Hepatocyte (in vitro differentiated cells): Measurements from ENCODE around the gene AKR1B1. TPM values are rescaled to one million over a fixed set of nuclear protein-coding genes. Genes with fewer than 3 reads are reported as not detected.

ENCODE experiments used
- DNase-seq: peaks from one replicate; pipeline ENCODE4 v3.0.0-alpha.2; 2016; ENCODE audit warnings: low spot score
- H2AFZ ChIP-seq: fragments of 200-600 bp; sonication (generic); 2 replicates; pipeline ENCODE4 v1.6.0; 2016; ENCODE audit warnings: antibody characterized with exemption, mild to moderate bottlenecking
- H3K27ac ChIP-seq: fragments of 200-600 bp; sonication (generic); 2 replicates; pipeline ENCODE4 v1.5.1; 2016; ENCODE audit warnings: mild to moderate bottlenecking
- H3K27me3 ChIP-seq: fragments of 200-600 bp; sonication (generic); 2 replicates; pipeline ENCODE4 v1.6.1; 2016
- H3K36me3 ChIP-seq: fragments of 200-600 bp; sonication (generic); replicated peaks from 2 replicates; pipeline ENCODE4 v1.5.1; 2016; ENCODE audit warnings: low read depth; ENCODE audit not compliant: insufficient read depth
- H3K4me1 ChIP-seq: fragments of 200-600 bp; sonication (generic); 2 replicates; pipeline ENCODE4 v1.5.1; 2016; ENCODE audit warnings: mild to moderate bottlenecking, moderate library complexity; ENCODE audit not compliant: insufficient read depth
- H3K4me2 ChIP-seq: fragments of 200-600 bp; sonication (generic); 2 replicates; pipeline ENCODE4 v1.6.0; 2016
- H3K4me3 ChIP-seq: fragments of 200-600 bp; sonication (generic); 2 replicates; pipeline ENCODE4 v1.5.1; 2016; ENCODE audit warnings: mild to moderate bottlenecking
- H3K79me2 ChIP-seq: fragments of 200-600 bp; sonication (generic); 2 replicates; pipeline ENCODE4 v1.6.0; 2017; ENCODE audit warnings: mild to moderate bottlenecking
- H3K9me2 ChIP-seq: fragments of 200-600 bp; sonication (generic); replicated peaks from 2 replicates; pipeline ENCODE4 v1.6.0; 2017; ENCODE audit warnings: mild to moderate bottlenecking; ENCODE audit not compliant: insufficient read depth
- H3K9me3 ChIP-seq: fragments of 200-600 bp; sonication (generic); 2 replicates; pipeline ENCODE4 v1.5.1; 2016; ENCODE audit warnings: low read depth, mild to moderate bottlenecking
- H4K20me1 ChIP-seq: fragments of 200-600 bp; sonication (generic); 2 replicates; pipeline ENCODE4 v1.6.0; 2016; ENCODE audit warnings: mild to moderate bottlenecking; ENCODE audit not compliant: insufficient read depth, poor library complexity, severe bottlenecking
- CTCF ChIP-seq: fragments of 200-600 bp; sonication (generic); IDR thresholded peaks from 2 replicates; pipeline ENCODE4 v1.5.1; 2016; ENCODE audit warnings: antibody characterized with exemption, mild to moderate bottlenecking; ENCODE audit not compliant: poor library complexity
- EZH2 ChIP-seq: fragments of 200-600 bp; sonication (generic); IDR thresholded peaks from 2 replicates; pipeline ENCODE4 v1.6.1; 2016; ENCODE audit warnings: antibody characterized with exemption, mild to moderate bottlenecking, borderline replicate concordance
- EZH2phosphoT487 ChIP-seq: fragments of 200-600 bp; sonication (generic); IDR thresholded peaks from one replicate; pipeline ENCODE4 v1.6.1; 2018; ENCODE audit warnings: antibody characterized with exemption, mild to moderate bottlenecking, low read depth, moderate library complexity; ENCODE audit not compliant: unreplicated experiment, severe bottlenecking
- WGBS: methylation state at CpG from one replicate; pipeline ENCODE4 v1.1.6; 2016; ENCODE audit warnings: low lambda C conversion rate; ENCODE audit errors: missing lambda C conversion rate; 5-methylcytosine and 5-hydroxymethylcytosine counted together
- polyA plus RNA-seq: library from polyadenylated mRNA; unstranded; fragments of >200 nt; fragmentation: Nextera tagmentation; extraction: Ambion mirVana; gene quantifications from 2 replicates; pipeline ENCODE4 v1.2.1, GENCODE V29; 2016
- total RNA-seq: library from RNA; depleted of rRNA; stranded (reverse); fragments of >200 nt; gene quantifications from 2 replicates; pipeline ENCODE4 v1.2.3, GENCODE V29; 2014

AKR1B1 gene
- total and polyA plus RNA-seq, 2 experiments from 2014 or later, result 129 to 342 TPM

DNA sequence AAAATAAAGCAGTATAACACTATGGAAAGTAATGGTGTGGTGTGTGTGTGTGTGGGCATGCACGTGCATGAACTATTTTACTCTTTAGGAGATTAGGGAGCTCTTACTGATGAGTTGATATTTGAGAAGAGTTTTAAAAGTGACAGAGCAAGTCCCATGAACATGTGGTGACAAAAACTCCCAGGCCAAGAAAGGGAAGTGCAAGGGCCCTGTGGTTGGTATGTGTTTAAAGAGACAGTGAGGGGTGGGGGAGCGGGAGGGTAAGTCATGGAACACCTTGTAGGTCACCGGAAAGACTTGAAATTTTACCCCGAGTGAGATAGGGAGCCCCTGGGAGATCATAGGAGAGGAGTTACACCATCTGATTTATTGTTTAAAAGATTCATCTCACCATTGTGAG is 63.3 kb downstream of the AKR1B1 start:
- Histone ChIP-seq H3K4me2 (no peak overlapping the region), H3K27me3 (no peaks in the 10 kb centered on the region), H2AFZ (no peak overlapping the region), H3K36me3 (no peaks in the 10 kb centered on the region), H3K79me2 (no peaks in the 10 kb centered on the region), H3K4me1 (no peaks in the 10 kb centered on the region), H3K4me3 (no peak overlapping the region), H3K27ac (no peak overlapping the region), H3K9me2 (no peaks in the 10 kb centered on the region), H3K9me3 (no peaks in the 10 kb centered on the region), H4K20me1 (no peaks in the 10 kb centered on the region)
- 77% methylated on average over 4 of the region's 4 CpGs for WGBS
- DNase-seq, result no peak
- no peak for TF ChIP-seq CTCF
- TF ChIP-seq EZH2phosphoT487, result no peak
- no peak for TF ChIP-seq EZH2

- H2AFZ ChIP-seq, result no peak overlapping the region
- WGBS, result 67% methylated on average over 5 of the region's 5 CpGs
- H3K9me2 ChIP-seq, result no peaks in the 10 kb centered on the region
These were observed 64.8 kb downstream of the AKR1B1 start for GRCh38 chr7:134394056-134394455.

More at GRCh38 chr7:134394056-134394455, 64.8 kb downstream of the AKR1B1 start:
- Histone ChIP-seq H3K9me3 (no peaks in the 10 kb centered on the region), H3K27ac (no peak overlapping the region), H3K27me3 (no peaks in the 10 kb centered on the region), H3K4me1 (no peaks in the 10 kb centered on the region), H3K4me3 (no peak overlapping the region), H3K4me2 (no peak overlapping the region), H3K79me2 (no peaks in the 10 kb centered on the region), H4K20me1 (no peaks in the 10 kb centered on the region), H3K36me3 (no peaks in the 10 kb centered on the region)
- no peak for TF ChIP-seq EZH2
- DNase-seq, result no peak

Other genes with a start within 250 kb of the AKR1B1 start
- gene SLC35B4, start 142.2 kb downstream of the AKR1B1 start, total RNA-seq, result 12.8 and 13.7 TPM in 2 replicates
- 18.8 and 24.1 TPM in 2 replicates for gene SLC35B4, start 142.2 kb downstream of the AKR1B1 start, polyA plus RNA-seq
- 60.3 and 84.8 TPM in 2 replicates for gene AKR1B10, start 68.5 kb upstream of the AKR1B1 start, total RNA-seq
- gene AKR1B10, start 68.5 kb upstream of the AKR1B1 start, polyA plus RNA-seq, result 94.4 and 95.0 TPM in 2 replicates
- 4.8 and 6.3 TPM in 2 replicates for gene AKR1B15, start 90.0 kb upstream of the AKR1B1 start, total RNA-seq
- gene AKR1B15, start 90.0 kb upstream of the AKR1B1 start, polyA plus RNA-seq, result 13.7 and 14.1 TPM in 2 replicates
- 23.2 and 25.0 TPM in 2 replicates for gene BPGM, start 187.8 kb upstream of the AKR1B1 start, total RNA-seq
- 25.7 and 37.6 TPM in 2 replicates for gene BPGM, start 187.8 kb upstream of the AKR1B1 start, polyA plus RNA-seq